Thoracic aorta (tissue), 2 donors: ENCODE measurements around the gene ZNF12. TPM values are rescaled to one million over a fixed set of nuclear protein-coding genes. Genes with fewer than 3 reads are reported as not detected.

Experiments
- ATAC-seq: fragments of 150-250 bp; one replicate; pipeline ENCODE4 v1.8.0; 2017; ENCODE audit warnings: low read depth; ENCODE audit not compliant: insufficient number of reproducible peaks, low FRiP score
- DNase-seq: peaks from one replicate; pipeline ENCODE4 v3.0.0-alpha.2; 2020; ENCODE audit warnings: low spot score
- H3K27ac ChIP-seq, 2 donors: fragments of 200-600 bp; sonication (generic); 1 replicate in 1 of 2; 2 replicates in 1 of 2; pipeline ENCODE4 v1.5.1; 2016; ENCODE audit warnings: mild to moderate bottlenecking in 2 of 2, moderate library complexity in 2 of 2
- H3K27me3 ChIP-seq: fragments of 200-600 bp; sonication (generic); replicated peaks from 2 replicates; pipeline ENCODE4 v1.6.0; 2016; ENCODE audit warnings: mild to moderate bottlenecking; ENCODE audit not compliant: insufficient read depth
- H3K36me3 ChIP-seq: fragments of 200-600 bp; sonication (generic); one replicate; pipeline ENCODE4 v1.5.1; 2016
- H3K4me1 ChIP-seq, 2 donors: fragments of 200-600 bp; sonication (generic); 1 replicate in 1 of 2; 2 replicates in 1 of 2; pipeline versions ENCODE4 v1.5.1 to v1.6.0; 2016; ENCODE audit warnings: low read depth in 2 of 2, mild to moderate bottlenecking in 1 of 2; ENCODE audit not compliant: control insufficient read depth in 1 of 2
- H3K4me3 ChIP-seq: fragments of 200-600 bp; sonication (generic); 2 replicates; pipeline ENCODE4 v1.5.1; 2016; ENCODE audit warnings: mild to moderate bottlenecking
- H3K9me3 ChIP-seq: fragments of 200-600 bp; sonication (generic); 2 replicates; pipeline ENCODE4 v1.5.1; 2016
- total RNA-seq, 2 donors: library from RNA; depleted of rRNA; stranded (reverse); fragments of >200 nt; gene quantifications; one replicate each; pipeline versions ENCODE4 v1.1.0 to v1.2.3, GENCODE V29; 2016
- TF ChIP-seq, protein P1 (sequence below): fragments of 200-600 bp; sonication (generic); IDR thresholded peaks from one replicate; pipeline ENCODE4 v1.5.1; 2019; ENCODE audit warnings: antibody characterized with exemption

Gene ZNF12
- total RNA-seq, 2 donors from 2014 or later, result 18.5 to 34.2 TPM

GRCh38 chr7:6648066-6648814 is 58.5 kb downstream of the ZNF12 start:
- no peak overlapping the region for H3K27ac ChIP-seq
- peaks cover 47% of the 10 kb centered on the region for H3K36me3 ChIP-seq
- DNase-seq (no peak), ATAC-seq (no peak)
- no peaks in the 10 kb centered on the region for H3K4me1 ChIP-seq
- H3K4me3 ChIP-seq, result no peak overlapping the region
- TF ChIP-seq, protein P1, sequence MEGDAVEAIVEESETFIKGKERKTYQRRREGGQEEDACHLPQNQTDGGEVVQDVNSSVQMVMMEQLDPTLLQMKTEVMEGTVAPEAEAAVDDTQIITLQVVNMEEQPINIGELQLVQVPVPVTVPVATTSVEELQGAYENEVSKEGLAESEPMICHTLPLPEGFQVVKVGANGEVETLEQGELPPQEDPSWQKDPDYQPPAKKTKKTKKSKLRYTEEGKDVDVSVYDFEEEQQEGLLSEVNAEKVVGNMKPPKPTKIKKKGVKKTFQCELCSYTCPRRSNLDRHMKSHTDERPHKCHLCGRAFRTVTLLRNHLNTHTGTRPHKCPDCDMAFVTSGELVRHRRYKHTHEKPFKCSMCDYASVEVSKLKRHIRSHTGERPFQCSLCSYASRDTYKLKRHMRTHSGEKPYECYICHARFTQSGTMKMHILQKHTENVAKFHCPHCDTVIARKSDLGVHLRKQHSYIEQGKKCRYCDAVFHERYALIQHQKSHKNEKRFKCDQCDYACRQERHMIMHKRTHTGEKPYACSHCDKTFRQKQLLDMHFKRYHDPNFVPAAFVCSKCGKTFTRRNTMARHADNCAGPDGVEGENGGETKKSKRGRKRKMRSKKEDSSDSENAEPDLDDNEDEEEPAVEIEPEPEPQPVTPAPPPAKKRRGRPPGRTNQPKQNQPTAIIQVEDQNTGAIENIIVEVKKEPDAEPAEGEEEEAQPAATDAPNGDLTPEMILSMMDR, result no peak
- H3K9me3 ChIP-seq, result no peaks in the 10 kb centered on the region
- no peaks in the 10 kb centered on the region for H3K27me3 ChIP-seq

GRCh38 chr7:6647541-6647940 is 59.2 kb downstream of the ZNF12 start:
- no peaks in the 10 kb centered on the region for H3K27me3 ChIP-seq
- no peak overlapping the region for H3K27ac ChIP-seq
- H3K9me3 ChIP-seq, result no peaks in the 10 kb centered on the region
- H3K36me3 ChIP-seq, result peaks cover 49% of the 10 kb centered on the region
- no peak overlapping the region for H3K4me3 ChIP-seq
- no peak for ATAC-seq
- DNase-seq, result no peak
- TF ChIP-seq, protein P1, result no peak
- H3K4me1 ChIP-seq, result no peaks in the 10 kb centered on the region

DNA sequence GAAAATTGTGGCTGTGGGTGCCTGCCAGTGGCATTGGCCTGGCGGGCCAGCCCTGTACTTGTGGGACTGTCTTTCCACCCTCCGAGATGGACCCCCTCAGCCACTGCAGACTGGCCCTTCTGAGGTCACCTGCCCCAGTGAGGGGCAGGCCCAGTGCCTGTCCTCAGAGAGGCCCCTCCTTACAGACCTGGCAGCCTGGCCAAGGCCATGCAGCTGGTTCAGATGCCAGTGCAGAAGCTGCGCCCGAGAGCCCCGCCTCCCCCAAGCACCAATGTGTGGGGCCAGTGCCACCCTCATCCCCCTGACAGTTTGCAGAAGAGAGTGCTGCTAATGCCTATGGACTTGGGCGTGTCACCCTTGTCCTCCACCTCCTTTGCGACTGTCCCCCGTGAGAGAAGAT is 59.7 kb downstream of the ZNF12 start:
- H3K9me3 ChIP-seq, result no peaks in the 10 kb centered on the region
- no peaks in the 10 kb centered on the region for H3K4me1 ChIP-seq
- H3K27me3 ChIP-seq, result no peaks in the 10 kb centered on the region
- peaks cover 49% of the 10 kb centered on the region for H3K36me3 ChIP-seq
- H3K27ac ChIP-seq, result no peak overlapping the region
- TF ChIP-seq, protein P1, result no peak
- H3K4me3 ChIP-seq, result no peak overlapping the region
- no peak for DNase-seq
- ATAC-seq, result no peak

DNA sequence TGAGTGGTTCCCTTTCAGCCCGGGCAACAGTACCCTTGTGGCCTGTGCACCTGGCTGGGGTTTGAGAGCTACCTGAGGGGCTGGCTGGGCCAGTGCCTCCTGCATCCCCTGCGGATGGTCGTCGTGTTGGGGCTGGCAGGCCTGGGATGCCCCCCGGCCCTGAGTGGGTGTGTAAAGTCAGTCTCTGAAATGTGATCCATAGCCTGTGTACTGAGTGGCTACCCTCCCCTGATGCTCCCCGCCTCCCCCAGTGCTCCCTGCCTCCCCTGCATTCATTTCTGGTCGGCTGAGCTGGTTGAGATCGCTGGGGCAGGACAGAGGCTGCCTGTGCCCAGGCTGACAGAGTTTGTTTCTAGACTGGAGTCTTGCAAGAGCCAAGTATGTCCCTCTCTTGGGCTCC is 60.3 kb downstream of the ZNF12 start:
- no peak for ATAC-seq
- no peak overlapping the region for H3K4me3 ChIP-seq

DNA sequence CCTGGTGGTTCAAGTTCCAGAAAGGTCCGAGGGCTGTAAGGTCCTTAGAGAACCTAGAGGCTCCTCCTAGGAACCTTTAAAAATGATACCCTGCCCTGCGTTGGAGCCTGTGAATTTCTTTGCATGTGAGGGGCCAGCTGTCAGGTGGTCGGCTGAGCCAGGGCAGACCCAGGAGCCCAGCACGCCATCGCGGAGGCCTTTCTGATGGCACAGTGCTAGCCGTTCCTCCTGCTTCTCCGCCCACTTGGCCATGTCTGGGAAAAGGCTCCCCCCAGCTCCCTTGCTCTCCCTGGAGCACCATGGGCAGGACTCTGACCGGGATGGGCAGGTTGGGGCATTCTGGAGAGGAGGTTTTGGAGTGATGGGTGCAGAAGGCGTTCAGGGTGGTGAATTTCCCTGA is 62.0 kb downstream of the ZNF12 start:
- Histone ChIP-seq H3K4me1 (no peaks in the 10 kb centered on the region), H3K36me3 (peaks cover 47% of the 10 kb centered on the region), H3K27me3 (no peaks in the 10 kb centered on the region), H3K27ac (no peak overlapping the region), H3K9me3 (no peaks in the 10 kb centered on the region), H3K4me3 (no peak overlapping the region)
- TF ChIP-seq, protein P1, result no peak
- DNase-seq (no peak), ATAC-seq (no peak)

More for the DNA sequence above, 60.3 kb downstream of the ZNF12 start:
- TF ChIP-seq, protein P1, result no peak
- H3K27me3 ChIP-seq, result no peaks in the 10 kb centered on the region
- DNase-seq, result no peak
- H3K9me3 ChIP-seq, result no peaks in the 10 kb centered on the region
- H3K4me1 ChIP-seq, result no peaks in the 10 kb centered on the region
- peaks cover 48% of the 10 kb centered on the region for H3K36me3 ChIP-seq
- no peak overlapping the region for H3K27ac ChIP-seq
